ENCODE results near the gene VPS33B.

VPS33B gene

GRCh38 chr15:90970274-90970673 lies 52.1 kb downstream of the VPS33B start:
- no peak for DNase-seq

GRCh38 chr15:90968434-90968833 lies 54.0 kb downstream of the VPS33B start:
- DNase-seq = no peak

GRCh38 chr15:90967206-90967605 lies 55.2 kb downstream of the VPS33B start:
- DNase-seq = no peak

DNA sequence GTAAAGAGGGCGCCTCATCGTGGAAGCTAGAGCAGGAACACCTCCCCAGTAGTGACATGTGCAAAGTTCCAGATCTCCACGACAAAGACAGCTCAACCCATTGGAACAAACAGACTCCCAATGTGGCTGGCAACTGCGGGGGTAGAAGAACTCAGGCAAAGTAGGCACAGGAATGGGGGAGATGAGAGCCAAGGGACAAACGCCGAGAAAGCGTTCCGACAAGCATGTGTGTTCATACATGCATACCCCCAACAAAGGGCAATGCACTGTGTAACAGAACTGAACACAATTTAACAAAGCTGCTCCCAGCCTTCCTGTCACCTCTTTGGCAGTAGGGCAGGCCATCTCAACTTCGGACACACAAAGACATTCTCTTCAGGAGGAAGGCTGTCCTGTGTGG lies 56.1 kb downstream of the VPS33B start:
- no peak for DNase-seq

- no peak for DNase-seq
Observed at GRCh38 chr15:90962021-90962420, 60.4 kb downstream of the VPS33B start.

DNA sequence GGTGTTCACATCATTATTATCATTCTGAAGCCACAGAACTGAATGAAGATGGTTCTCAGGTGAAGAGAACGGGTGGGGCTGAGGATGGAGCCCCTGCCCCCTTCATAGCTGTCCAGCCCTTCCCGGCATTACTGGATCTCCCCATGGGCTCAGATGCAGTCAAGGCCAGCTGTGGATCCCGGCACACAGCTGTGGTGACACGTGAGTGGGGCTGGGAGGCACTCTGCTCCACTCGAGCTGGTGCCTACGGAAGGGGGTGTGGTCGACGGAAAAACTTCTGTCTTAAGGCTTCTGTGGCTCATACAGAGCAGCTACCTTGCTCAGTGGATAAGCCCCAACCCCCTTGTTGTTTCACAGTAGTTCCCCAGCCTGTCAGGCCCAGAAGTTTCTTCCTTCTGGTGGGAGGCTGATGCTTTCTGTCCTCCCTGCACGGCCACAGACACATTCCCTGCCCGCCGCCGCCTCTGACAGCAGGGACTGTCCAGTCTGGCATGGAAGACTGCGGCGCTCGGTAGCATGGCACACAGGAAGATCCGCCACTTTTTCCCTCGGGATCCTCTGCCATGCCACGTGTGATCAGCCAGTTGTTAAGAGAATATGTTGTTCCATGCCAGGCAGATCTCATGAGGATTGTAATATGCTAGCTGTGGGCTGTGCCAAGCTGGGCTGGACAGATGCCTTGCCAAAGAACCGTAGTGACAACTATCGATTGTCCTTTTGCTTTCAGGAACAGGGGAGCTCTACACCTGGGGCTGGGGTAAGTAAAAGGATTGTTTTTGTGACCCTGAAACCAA lies 61.9 kb downstream of the VPS33B start:
- DNase-seq = no peak

- DNase-seq = no peak
Observed at GRCh38 chr15:90959894-90960293, 62.5 kb downstream of the VPS33B start.

- no peak for DNase-seq
Observed at GRCh38 chr15:90959028-90959595, 63.3 kb downstream of the VPS33B start.

GRCh38 chr15:90957791-90958190 lies 64.6 kb downstream of the VPS33B start:
- no peak for DNase-seq

DNA sequence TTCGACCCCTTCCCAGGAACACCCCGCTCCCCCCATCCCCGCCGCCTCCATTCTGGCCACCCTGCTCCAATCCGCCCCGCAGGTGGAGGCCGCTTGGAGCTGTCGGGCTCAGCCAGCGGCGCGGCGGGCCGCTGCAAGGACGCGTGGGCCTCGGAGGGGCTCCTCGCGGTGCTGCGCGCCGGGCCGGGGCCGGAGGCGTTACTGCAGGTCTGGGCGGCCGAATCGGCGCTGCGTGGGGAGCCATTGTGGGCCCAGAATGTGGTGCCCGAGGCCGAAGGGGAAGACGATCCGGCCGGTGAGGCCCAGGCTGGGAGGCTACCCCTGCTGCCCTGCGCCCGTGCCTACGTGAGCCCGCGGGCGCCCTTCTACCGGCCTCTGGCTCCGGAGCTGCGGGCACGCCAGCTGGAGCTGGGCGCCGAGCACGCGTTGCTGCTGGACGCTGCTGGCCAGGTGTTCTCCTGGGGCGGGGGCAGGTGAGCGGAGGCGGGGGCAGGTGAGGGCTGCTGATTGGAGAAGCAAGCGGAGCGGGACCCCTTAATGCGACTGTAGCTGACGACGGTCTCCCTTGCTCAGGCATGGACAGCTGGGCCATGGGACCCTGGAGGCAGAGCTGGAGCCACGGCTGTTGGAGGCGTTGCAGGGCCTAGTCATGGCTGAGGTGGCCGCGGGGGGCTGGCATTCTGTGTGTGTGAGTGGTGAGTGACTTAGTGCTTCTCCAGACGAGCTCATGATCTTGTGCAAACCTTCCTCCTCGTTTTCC lies 65.2 kb downstream of the VPS33B start:
- DNase-seq = no peak

GRCh38 chr15:90956274-90957030 lies 65.9 kb downstream of the VPS33B start:
- DNase-seq = peak; percentile 63

DNA sequence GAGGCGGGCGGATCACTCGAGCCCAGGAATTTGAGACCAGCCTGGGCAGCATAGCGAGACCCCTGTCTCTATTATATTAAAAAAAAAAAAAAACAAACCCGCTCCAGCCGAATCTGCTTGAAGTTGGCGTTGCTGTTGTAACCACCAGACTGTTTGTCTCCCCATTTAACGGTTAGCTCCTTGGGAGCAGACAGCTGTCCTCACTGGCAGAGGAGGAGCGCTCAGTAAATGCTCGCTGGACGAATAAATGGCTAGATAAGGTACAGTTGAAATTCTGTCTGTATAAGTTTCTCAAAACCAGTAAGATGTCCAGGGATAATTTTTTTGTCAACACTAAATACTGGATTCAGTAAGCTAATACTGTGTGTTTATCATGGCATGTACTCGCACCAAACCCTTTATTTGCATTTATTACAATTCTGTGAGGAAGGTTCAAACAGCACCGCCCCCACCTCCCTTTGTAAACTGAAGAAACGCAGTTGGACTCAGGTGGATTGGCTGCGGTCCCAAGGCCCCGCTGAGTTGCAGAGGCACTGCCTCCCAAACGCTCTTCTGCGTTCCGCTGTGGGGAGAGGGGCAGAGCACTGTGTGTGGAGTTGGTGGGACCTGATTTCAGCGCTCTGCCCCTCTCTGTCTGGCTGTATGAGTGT lies 66.6 kb downstream of the VPS33B start:
- DNase-seq = no peak

GRCh38 chr15:90954712-90955623 lies 67.4 kb downstream of the VPS33B start, which contains the start of gene RCCD1:
Gene RCCD1, plus strand, starts transcription at chr15:90954884. Its CDS starts 1,851 bp downstream, at chr15:90956735.
- DNase-seq = peak; percentile 79

GRCh38 chr15:90953947-90954711 lies 68.3 kb downstream of the VPS33B start:
- no peak for DNase-seq

GRCh38 chr15:90952901-90953677 lies 69.3 kb downstream of the VPS33B start:
- no peak for DNase-seq

GRCh38 chr15:90950676-90951075 lies 71.7 kb downstream of the VPS33B start:
- no peak for DNase-seq

DNA sequence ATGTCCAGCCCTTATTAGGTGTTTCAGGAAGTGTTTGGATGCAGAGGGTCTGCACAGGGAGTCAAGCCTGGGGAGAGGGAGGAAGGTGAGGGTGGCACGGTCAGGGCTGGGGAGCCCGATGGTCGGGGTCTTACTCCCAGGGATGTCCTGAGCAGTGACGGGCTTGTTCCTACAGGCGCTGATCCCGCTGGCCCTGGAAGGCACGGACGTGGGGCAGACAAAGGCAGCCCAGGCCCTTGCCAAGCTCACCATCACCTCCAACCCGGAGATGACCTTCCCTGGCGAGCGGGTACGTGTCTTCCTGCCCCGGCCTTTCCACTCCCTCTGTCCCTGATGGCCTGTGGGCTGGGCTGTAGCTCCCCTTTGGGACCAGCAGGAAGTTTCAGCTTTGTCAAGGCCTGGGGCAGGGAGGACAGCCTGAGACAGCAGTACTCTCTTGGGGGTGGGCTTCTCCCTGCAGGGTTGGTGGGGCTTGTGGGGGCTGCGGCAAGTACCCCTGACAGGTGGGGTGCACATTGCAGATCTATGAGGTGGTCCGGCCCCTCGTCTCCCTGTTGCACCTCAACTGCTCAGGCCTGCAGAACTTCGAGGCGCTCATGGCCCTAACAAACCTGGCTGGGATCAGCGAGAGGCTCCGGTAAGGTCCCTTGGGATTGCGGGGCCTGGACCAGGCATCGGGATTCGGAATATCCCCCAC lies 72.3 kb downstream of the VPS33B start:
- no peak for DNase-seq
